GM23338 (cell line): Measurements from ENCODE around the gene IQUB. TPM values are rescaled to one million over a fixed set of nuclear protein-coding genes. Genes with fewer than 3 reads are reported as not detected.

Source experiments
- ATAC-seq: fragments of 200-7000 bp; cut with Tn5 transposase; 3 replicates; pipeline ENCODE4 v1.9.1; 2020
- DNase-seq: peaks from one replicate; pipeline ENCODE4 v3.0.0-alpha.2; 2015; ENCODE audit warnings: low spot score
- H2AFZ ChIP-seq: fragments of 200-600 bp; sonication (generic); 2 replicates; pipeline ENCODE4 v1.8.0; 2016; ENCODE audit warnings: antibody characterized with exemption, mild to moderate bottlenecking, moderate library complexity
- H3F3A ChIP-seq: fragments of 200-600 bp; sonication (generic); replicated peaks from 2 replicates; pipeline ENCODE4 v1.8.0; 2017; ENCODE audit warnings: antibody characterized with exemption, mixed run types, low read depth
- H3K27ac ChIP-seq: fragments of 200-600 bp; sonication (generic); 2 replicates; pipeline ENCODE4 v1.6.1; 2016; ENCODE audit warnings: low read depth
- H3K27me3 ChIP-seq: fragments of 200-600 bp; sonication (generic); 2 replicates; pipeline ENCODE4 v1.8.0; 2016; ENCODE audit warnings: mild to moderate bottlenecking, mixed run types, moderate library complexity; ENCODE audit not compliant: insufficient read depth
- H3K36me3 ChIP-seq: fragments of 200-600 bp; sonication (generic); 2 replicates; pipeline ENCODE4 v1.8.0; 2016; ENCODE audit warnings: mild to moderate bottlenecking; ENCODE audit not compliant: insufficient read depth
- H3K4me1 ChIP-seq: fragments of 200-600 bp; sonication (generic); 2 replicates; pipeline ENCODE4 v1.8.0; 2016; ENCODE audit warnings: mild to moderate bottlenecking, moderate library complexity; ENCODE audit not compliant: insufficient read depth
- H3K4me2 ChIP-seq: fragments of 200-600 bp; sonication (generic); 2 replicates; pipeline ENCODE4 v1.7.1; 2017; ENCODE audit warnings: mixed run types
- H3K4me3 ChIP-seq: fragments of 200-600 bp; sonication (generic); 2 replicates; pipeline ENCODE4 v1.6.1; 2016; ENCODE audit warnings: mixed run types
- H3K79me2 ChIP-seq: fragments of 200-600 bp; sonication (generic); replicated peaks from 2 replicates; pipeline ENCODE4 v1.8.0; 2017; ENCODE audit warnings: mild to moderate bottlenecking; ENCODE audit not compliant: insufficient read depth
- H3K9me2 ChIP-seq: fragments of 200-600 bp; sonication (generic); 2 replicates; pipeline ENCODE4 v1.8.0; 2017; ENCODE audit not compliant: insufficient read depth
- H4K20me1 ChIP-seq: fragments of 200-600 bp; sonication (generic); replicated peaks from 2 replicates; pipeline ENCODE4 v1.8.0; 2017; ENCODE audit warnings: mild to moderate bottlenecking; ENCODE audit not compliant: insufficient read depth
- H3K27ac Mint-ChIP-seq: 2 replicates; pipeline ENCODE4 v1.8.0; 2020; ENCODE audit warnings: inconsistent platforms, mild to moderate bottlenecking, moderate library complexity, mixed read lengths
- H3K27me3 Mint-ChIP-seq: 3 replicates; pipeline ENCODE4 v1.8.0; 2022; ENCODE audit warnings: low read depth, mild to moderate bottlenecking, moderate library complexity, mixed read lengths, inconsistent platforms; ENCODE audit not compliant: insufficient read depth, poor library complexity
- H3K36me3 Mint-ChIP-seq: 3 replicates; pipeline ENCODE4 v1.8.0; 2021; ENCODE audit warnings: low read depth, mild to moderate bottlenecking, inconsistent platforms, moderate library complexity, mixed read lengths
- H3K4me1 Mint-ChIP-seq: 3 replicates; pipeline ENCODE4 v1.8.0; 2020; ENCODE audit warnings: mild to moderate bottlenecking, inconsistent platforms, mixed read lengths
- H3K4me3 Mint-ChIP-seq: 3 replicates; pipeline ENCODE4 v1.8.0; 2021; ENCODE audit warnings: moderate library complexity, mild to moderate bottlenecking, inconsistent platforms, mixed read lengths
- H3K9me3 Mint-ChIP-seq: 3 replicates; pipeline ENCODE4 v1.8.0; 2020; ENCODE audit warnings: moderate library complexity, mild to moderate bottlenecking, inconsistent platforms, mixed read lengths
- CREB1 ChIP-seq: fragments of 250-450 bp; sonication (Bioruptor Pico); IDR thresholded peaks from 2 replicates; pipeline ENCODE4 v1.5.0; 2020; ENCODE audit warnings: low read depth, mild to moderate bottlenecking, moderate library complexity
- CTCF ChIP-seq, 2 experiments: fragments of 200-600 bp in 1 of 2; sonication (generic) in 1 of 2; conservative IDR thresholded peaks; 2 replicates each; pipeline versions ENCODE4 v1.5.1 to v1.6.1; 2016 to 2017; ENCODE audit warnings: antibody characterized with exemption in 2 of 2, low read depth in 2 of 2, mild to moderate bottlenecking in 2 of 2, moderate library complexity in 1 of 2
- ETS1 ChIP-seq: IDR thresholded peaks from 2 replicates; pipeline ENCODE4 v1.6.1; 2016; ENCODE audit warnings: antibody characterized with exemption
- EZH2 ChIP-seq: fragments of 200-600 bp; sonication (generic); IDR thresholded peaks from one replicate; pipeline ENCODE4 v1.8.0; 2017; ENCODE audit warnings: antibody characterized with exemption, mild to moderate bottlenecking, low read depth; ENCODE audit not compliant: unreplicated experiment
- EZH2phosphoT487 ChIP-seq: fragments of 200-600 bp; sonication (generic); IDR thresholded peaks from one replicate; pipeline ENCODE4 v1.8.1; 2018; ENCODE audit warnings: antibody characterized with exemption; ENCODE audit not compliant: unreplicated experiment
- JUNB ChIP-seq: IDR thresholded peaks from one replicate; pipeline ENCODE4 v1.6.1; 2016; ENCODE audit warnings: antibody characterized with exemption; ENCODE audit not compliant: unreplicated experiment
- NANOG ChIP-seq: IDR thresholded peaks from 2 replicates; pipeline ENCODE4 v1.6.1; 2016; ENCODE audit warnings: antibody characterized with exemption, borderline replicate concordance
- POLR2AphosphoS5 ChIP-seq: IDR thresholded peaks from 2 replicates; pipeline ENCODE4 v1.6.1; 2016; ENCODE audit warnings: antibody characterized with exemption, low read depth
- REST ChIP-seq: IDR thresholded peaks from one replicate; pipeline ENCODE4 v1.6.1; 2018; ENCODE audit warnings: antibody characterized with exemption; ENCODE audit not compliant: unreplicated experiment
- STAT1 ChIP-seq: IDR thresholded peaks from one replicate; pipeline ENCODE4 v1.6.1; 2016; ENCODE audit warnings: antibody characterized with exemption; ENCODE audit not compliant: unreplicated experiment
- ZNF114 ChIP-seq: fragments of 250-450 bp; sonication (Bioruptor Pico); IDR thresholded peaks from 2 replicates; pipeline ENCODE4 v1.5.0; 2020; ENCODE audit warnings: mild to moderate bottlenecking, moderate library complexity
- ZNF331 ChIP-seq: fragments of 250-450 bp; sonication (Bioruptor Pico); IDR thresholded peaks from 2 replicates; pipeline ENCODE4 v1.5.0; 2020; ENCODE audit warnings: low read depth, mild to moderate bottlenecking, moderate library complexity
- ZNF462 ChIP-seq: fragments of 250-450 bp; sonication (Bioruptor Pico); IDR thresholded peaks from 2 replicates; pipeline ENCODE4 v1.5.0; 2020; ENCODE audit warnings: mild to moderate bottlenecking, moderate library complexity
- polyA plus RNA-seq: library from polyadenylated mRNA; unstranded; fragments of >200 nt; fragmentation: Nextera tagmentation; extraction: Ambion mirVana; gene quantifications from 2 replicates; pipeline ENCODE4 v1.2.1, GENCODE V29; 2016
- total RNA-seq: library from RNA; depleted of rRNA; stranded (reverse); fragments of >200 nt; shearing (Covaris generic); gene quantifications from 2 replicates; pipeline ENCODE4 v1.2.3, GENCODE V29; 2014

Gene IQUB
- total and polyA plus RNA-seq, 2 experiments from 2014 or later: 0.79 to 1.1 TPM

- Histone ChIP-seq H2AFZ (no peak overlapping the region), H3K79me2 (no peaks in the 10 kb centered on the region), H4K20me1 (no peaks in the 10 kb centered on the region), H3K27me3 (no peaks in the 10 kb centered on the region), H3K9me2 (no peaks in the 10 kb centered on the region), H3K4me1 (peaks cover 28% of the 10 kb centered on the region), H3F3A (no peaks in the 10 kb centered on the region), H3K36me3 (no peaks in the 10 kb centered on the region), H3K4me2 (no peak overlapping the region), H3K27ac (no peak overlapping the region), H3K4me3 (no peak overlapping the region)
- H3K4me1 Mint-ChIP-seq: peaks cover 45% of the 10 kb centered on the region
- no peak for ATAC-seq
- DNase-seq: no peak
- H3K36me3 Mint-ChIP-seq: no peaks in the 10 kb centered on the region
- no peaks in the 10 kb centered on the region for H3K27me3 Mint-ChIP-seq
- no peak overlapping the region for H3K27ac Mint-ChIP-seq
- no peak overlapping the region for H3K4me3 Mint-ChIP-seq
- no peaks in the 10 kb centered on the region for H3K9me3 Mint-ChIP-seq
- TF ChIP-seq ZNF331 (CRISPR knock-in tag) (no peak), ETS1 (no peak), EZH2 (no peak), REST (no peak), ZNF462 (CRISPR knock-in tag) (no peak), POLR2AphosphoS5 (no peak), CREB1 (no peak), EZH2phosphoT487 (no peak), STAT1 (no peak), ZNF114 (CRISPR knock-in tag) (no peak), JUNB (no peak), NANOG (no peak), CTCF (conservative IDR thresholded peaks at IDR 0.05; ENCODE audit: low read depth in 2 of 2) (no peak)
These were observed 45.0 kb upstream of the IQUB start for GRCh38 chr7:123579416-123579815.
